ENCODE results near the gene ERI3. TPM values are rescaled to one million over a fixed set of nuclear protein-coding genes. Genes with fewer than 3 reads are reported as not detected.

The ERI3 gene
- total and polyA plus RNA-seq, 10 of the 15 experiments (the other 5 are each of a cell fraction or from before 2014, with no cell fraction given): 20.6 to 90.4 (median 41.2) TPM

GRCh38 chr1:44300852-44301251 is 54.2 kb downstream of the ERI3 start:
- no peaks in the 10 kb centered on the region; the same call in 1 of the 2 replicates for H4K20me1 ChIP-seq (ENCODE audit: control insufficient read depth, insufficient read depth)
- H3K79me2 ChIP-seq (ENCODE audit: control insufficient read depth, insufficient read depth, low read length): no peaks in the 10 kb centered on the region
- no peak overlapping the region for H3K27ac ChIP-seq (ENCODE audit: control insufficient read depth, insufficient read depth)
- no peaks in the 10 kb centered on the region for H3K27me3 ChIP-seq (replicated peaks in 1 of 2; ENCODE audit: control insufficient read depth in 2 of 2, insufficient read depth in 2 of 2, low read length in 1 of 2)
- DNase-seq (ENCODE audit: low read depth, low spot score): no peak
- no TSS peak for BruUV-seq (replicated peaks)
- ChIA-PET POLR2A (no interaction called here), CTCF (interaction anchor here (0.6 kb wide), 1 partner anchor 132 kb away, joined by 3 read pairs; no protein-coding TSS in a partner anchor), SMC1A (ENCODE audit: uncharacterized antibody, unreplicated experiment) (no interaction called here), RAD21 (ENCODE audit: unreplicated experiment) (no interaction called here)
- no peaks in the 10 kb centered on the region for H3K9me3 ChIP-seq (replicated peaks; ENCODE audit: control insufficient read depth, insufficient read depth, low read length)
- no peaks in the 10 kb centered on the region for H3K4me1 ChIP-seq (ENCODE audit: control insufficient read depth, insufficient read depth, low read length)
- WGBS (ENCODE audit: insufficient coverage, insufficient replicate concordance, low lambda C conversion rate, missing lambda C conversion rate): 84% methylated on average over 7 of the region's 7 CpGs
- ATAC-seq: no peak
- no peak overlapping the region for H3K4me2 ChIP-seq (ENCODE audit: control insufficient read depth, insufficient read depth)
- intact Hi-C loops (cut with micrococcal nuclease; ENCODE audit: unreplicated experiment) (no loop called here), in situ Hi-C loops (cut with MboI) (no loop called here)
- H3K9ac ChIP-seq (ENCODE audit: control insufficient read depth, insufficient read depth, low read length): no peak overlapping the region
- no peak overlapping the region for H3K4me3 ChIP-seq
- no peak for TF ChIP-seq PKNOX1 (IDR thresholded peaks at IDR 0.05)
- TF ChIP-seq IRF3 (IDR thresholded peaks at IDR 0.05): no peak
- TF ChIP-seq STAT1 (conservative IDR thresholded peaks at IDR 0.05): no peak
- no peak for TF ChIP-seq PRDM15 (CRISPR knock-in tag; IDR thresholded peaks at IDR 0.05)
- no peak for TF ChIP-seq CBX3 (IDR thresholded peaks at IDR 0.05; ENCODE audit: borderline replicate concordance, low read depth)
- no peak for TF ChIP-seq CBFB (IDR thresholded peaks at IDR 0.05; ENCODE audit: low read depth)
- H3K36me3 ChIP-seq (ENCODE audit: control insufficient read depth in 2 of 2, insufficient read depth in 2 of 2, low read length in 1 of 2): peaks cover 7 to 19% of the 10 kb centered on the region in 2 experiments; a peak in 3 of 4 replicates
- H2AFZ ChIP-seq (ENCODE audit: control insufficient read depth, low read depth, low read length): no peak overlapping the region
- FAIRE-seq: no peak

Measured in GM12878 (cell line).